VCaP (cell line): ENCODE measurements around the gene STAC3.

Experiments
- H3K27ac ChIP-seq: fragments of 450-650 bp; 2 replicates; pipeline ENCODE4 v1.5.1; 2017
- CTCF ChIP-seq: fragments of 450-650 bp; conservative IDR thresholded peaks from 2 replicates; pipeline ENCODE4 v1.5.1; 2017; ENCODE audit warnings: mild to moderate bottlenecking, moderate library complexity

Gene STAC3

GRCh38 chr12:57236201-57236924 is 14.6 kb downstream of the STAC3 start:
- no peak for TF ChIP-seq CTCF

GRCh38 chr12:57235728-57236131 is 15.3 kb downstream of the STAC3 start:
- no peak overlapping the region for H3K27ac ChIP-seq
- TF ChIP-seq CTCF = no peak

More at GRCh38 chr12:57236201-57236924, 14.6 kb downstream of the STAC3 start:
- no peak overlapping the region for H3K27ac ChIP-seq

GRCh38 chr12:57235017-57235727 is 15.8 kb downstream of the STAC3 start:
- no peak overlapping the region for H3K27ac ChIP-seq

GRCh38 chr12:57234571-57235016 is 16.4 kb downstream of the STAC3 start:
- H3K27ac ChIP-seq = no peak overlapping the region; the same call in 1 of the 2 replicates
- TF ChIP-seq CTCF = no peak

More at GRCh38 chr12:57235017-57235727, 15.8 kb downstream of the STAC3 start:
- TF ChIP-seq CTCF = no peak

GRCh38 chr12:57234233-57234570 is 16.8 kb downstream of the STAC3 start:
- H3K27ac ChIP-seq = no peak overlapping the region; the same call in 1 of the 2 replicates
- TF ChIP-seq CTCF = no peak

- no peak for TF ChIP-seq CTCF
- no peak overlapping the region; the same call in 1 of the 2 replicates for H3K27ac ChIP-seq
These were observed 17.4 kb downstream of the STAC3 start for GRCh38 chr12:57233357-57234232.
